GM19452 (cell line): ENCODE data around the gene CRTC2.

Experiments used
- ATAC-seq: cut with Tn5 transposase; IDR thresholded peaks from one replicate; pipeline ENCODE4 v1.9.1; 2021; ENCODE audit not compliant: unreplicated experiment

The CRTC2 gene

GRCh38 chr1:153973525-153973924, 15.1 kb upstream of the CRTC2 start:
- ATAC-seq: no peak

DNA sequence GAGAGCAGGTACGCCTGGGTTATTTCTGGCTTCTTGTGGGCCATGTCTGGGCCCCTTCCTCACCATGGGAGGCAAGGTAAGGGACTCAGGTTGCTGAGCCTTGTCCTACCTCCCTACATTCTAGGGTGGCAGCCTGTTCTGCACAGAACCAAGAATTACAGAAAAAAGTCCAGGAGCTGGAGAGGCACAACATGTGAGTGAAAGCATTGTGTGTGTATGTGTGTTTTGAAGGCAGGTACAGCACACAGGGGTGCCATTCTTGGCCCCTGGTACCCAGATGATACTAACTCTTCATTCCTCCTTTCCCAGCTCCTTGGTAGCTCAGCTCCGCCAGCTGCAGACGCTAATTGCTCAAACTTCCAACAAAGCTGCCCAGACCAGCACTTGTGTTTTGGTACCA, 14.7 kb upstream of the CRTC2 start:
- no peak for ATAC-seq

DNA sequence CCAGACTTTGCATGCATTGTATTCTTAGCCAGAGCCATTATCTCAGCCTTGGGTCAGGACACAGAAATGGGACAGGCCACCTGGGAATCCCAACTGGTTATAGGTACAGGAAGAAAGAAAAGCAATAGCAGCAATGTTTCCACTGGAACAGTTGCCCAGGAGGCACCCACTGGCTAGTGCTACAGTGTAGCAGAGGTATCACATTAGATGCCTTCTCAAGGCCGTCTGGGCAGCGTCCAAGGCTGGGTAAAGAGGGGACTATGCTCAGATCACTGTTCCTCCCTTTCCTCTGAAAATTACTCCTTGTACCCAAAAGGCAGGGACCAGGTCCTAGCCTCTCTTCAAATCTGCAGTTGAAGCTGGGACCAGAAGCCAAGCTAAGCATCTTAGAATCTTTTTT, 11.9 kb upstream of the CRTC2 start:
- ATAC-seq: no peak

- no peak for ATAC-seq
Measured at GRCh38 chr1:153968972-153969371, 10.6 kb upstream of the CRTC2 start.

- ATAC-seq: no peak
Measured at GRCh38 chr1:153968408-153968807, 10.0 kb upstream of the CRTC2 start.

- ATAC-seq: no peak
Measured at GRCh38 chr1:153968000-153968363, 9.6 kb upstream of the CRTC2 start.

- peak; percentile 68 for ATAC-seq
Measured at GRCh38 chr1:153967107-153967999, 8.9 kb upstream of the CRTC2 start, which contains the start of gene CREB3L4. TSS of gene CREB3L4 (plus strand) at chr1:153967902. CDS start at chr1:153968526, 624 bp downstream.

DNA sequence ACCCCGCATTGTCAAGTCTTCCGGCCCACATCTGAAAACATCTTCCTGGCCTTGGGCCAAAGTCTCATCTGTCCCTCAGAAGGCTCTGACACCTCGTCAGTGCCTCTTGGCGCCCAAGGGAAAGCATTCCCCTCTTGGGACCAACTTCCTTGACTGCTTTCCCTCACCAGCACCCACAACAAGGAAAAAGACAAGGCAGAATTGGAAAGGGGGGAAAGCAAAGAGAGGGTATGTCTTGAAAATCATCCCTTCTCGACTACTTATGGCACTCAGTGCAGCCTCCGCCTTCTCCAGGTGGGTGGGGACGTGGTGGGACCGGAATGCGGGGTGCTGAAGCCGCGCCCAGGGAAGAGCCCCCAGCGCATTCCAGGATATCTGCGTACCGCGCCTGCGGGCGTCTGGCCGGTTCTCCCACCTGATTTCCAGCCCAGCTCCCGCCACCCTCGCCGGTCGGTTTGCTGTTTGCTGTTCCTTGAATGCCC, 5.5 kb upstream of the CRTC2 start:
- no peak for ATAC-seq

- peak; percentile 45 for ATAC-seq
Measured at GRCh38 chr1:153963030-153963849, 4.8 kb upstream of the CRTC2 start, which contains the start of gene SLC39A1. TSS of gene SLC39A1 (minus strand) at chr1:153963537. CDS start at chr1:153962715, 822 bp downstream.

GRCh38 chr1:153962088-153963029, 3.9 kb upstream of the CRTC2 start:
- no peak for ATAC-seq

DNA sequence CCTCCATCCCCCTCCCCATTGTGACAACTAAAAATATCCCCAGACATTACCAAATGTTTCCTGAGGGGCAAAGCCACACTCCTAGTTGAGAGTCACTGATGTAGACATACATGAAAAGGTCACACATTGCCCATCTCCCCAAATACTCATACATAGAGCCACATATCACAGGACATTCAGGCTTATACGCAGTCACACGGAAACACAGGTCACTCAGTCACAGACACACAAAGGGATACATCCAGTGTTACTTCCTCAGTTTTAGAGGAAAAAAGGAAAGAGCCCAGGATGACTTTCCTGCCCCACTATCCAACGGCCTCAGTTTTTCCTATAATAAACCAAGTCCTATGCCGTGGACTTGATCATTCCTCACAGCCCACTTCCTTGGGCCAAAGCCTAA, 3.0 kb upstream of the CRTC2 start:
- ATAC-seq: no peak

- no peak for ATAC-seq
Measured at GRCh38 chr1:153960206-153960605, 1.8 kb upstream of the CRTC2 start.

DNA sequence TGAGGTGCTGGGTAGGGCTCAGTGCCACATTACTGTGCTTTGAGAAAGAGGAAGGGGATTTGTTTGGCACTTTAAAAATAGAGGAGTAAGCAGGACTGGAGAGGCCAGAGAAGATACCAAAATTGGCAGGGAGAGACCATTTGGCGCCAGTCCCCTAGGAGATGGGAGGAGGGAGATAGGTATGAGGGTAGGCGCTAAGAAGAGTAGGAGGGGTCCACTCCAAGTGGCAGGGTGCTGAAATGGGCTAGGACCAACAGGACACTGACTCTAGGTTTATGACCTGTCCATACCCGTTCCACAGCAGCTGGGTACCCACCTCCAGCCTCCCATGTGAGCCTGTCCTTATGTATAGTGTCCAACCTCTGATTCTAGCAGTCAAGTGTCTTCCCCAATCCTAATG, 1.0 kb upstream of the CRTC2 start:
- no peak for ATAC-seq

DNA sequence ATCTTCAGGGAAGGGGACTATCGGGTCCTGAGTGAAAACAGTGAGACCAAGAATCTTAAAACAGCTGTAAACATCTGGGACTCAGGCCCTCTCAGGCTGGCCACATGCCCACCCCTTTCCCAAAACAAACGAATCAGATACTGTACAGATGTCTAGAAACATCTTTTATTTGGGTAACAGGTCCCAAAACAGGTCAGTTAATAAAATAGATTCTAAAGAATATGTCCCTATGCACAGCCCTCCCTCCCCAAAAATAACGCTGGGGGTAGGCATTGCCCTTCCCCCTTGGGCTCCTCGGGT, 499 bp upstream of the CRTC2 start:
- no peak for ATAC-seq

GRCh38 chr1:153957744-153958110, 685 bp downstream of the CRTC2 start:
- ATAC-seq: peak; percentile 14

- ATAC-seq: no peak
Measured at GRCh38 chr1:153956997-153957715, 1.3 kb downstream of the CRTC2 start.

- no peak for ATAC-seq
Measured at GRCh38 chr1:153954826-153955225, 3.6 kb downstream of the CRTC2 start.

GRCh38 chr1:153953859-153954365, 4.5 kb downstream of the CRTC2 start:
- no peak for ATAC-seq

GRCh38 chr1:153951801-153952200, 6.6 kb downstream of the CRTC2 start:
- ATAC-seq: no peak

DNA sequence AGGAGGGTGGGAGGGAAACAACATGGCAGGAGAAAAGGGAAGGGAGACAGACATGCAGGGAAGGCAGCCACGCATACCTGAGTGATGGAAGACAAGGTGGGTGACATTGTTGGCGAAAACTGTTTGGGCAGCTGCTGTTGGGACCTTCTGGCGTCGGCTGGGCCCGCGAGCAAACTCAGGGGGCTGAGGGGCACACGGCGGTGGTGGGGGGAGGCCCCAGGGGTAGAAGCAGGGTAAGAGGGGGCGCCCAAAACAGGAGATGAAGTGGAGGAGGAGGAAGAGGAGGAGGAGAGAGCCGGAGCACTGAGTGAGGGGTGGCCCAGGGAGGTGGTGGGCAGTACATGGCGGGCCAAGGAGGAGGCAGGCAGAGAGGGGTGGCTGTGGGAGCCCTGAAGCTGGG, 7.2 kb downstream of the CRTC2 start:
- no peak for ATAC-seq
